A375 (cell line): ENCODE results near the gene PLOD2. TPM values are rescaled to one million over a fixed set of nuclear protein-coding genes. Genes with fewer than 3 reads are reported as not detected.

Experiments
- total RNA-seq: library from RNA; depleted of rRNA; stranded (reverse); fragments of >200 nt; shearing (Covaris generic); gene quantifications from 2 replicates; pipeline ENCODE4 v1.2.3, GENCODE V29; 2014; rRNA removed

Gene PLOD2
- 31.4 and 38.4 TPM in 2 replicates for total RNA-seq

GRCh38 chr3:146160964-146161662 lies at the start of gene PLOD2:
Gene PLOD2, minus strand, starts transcription at chr3:146161184. Its CDS starts 195 bp downstream, at chr3:146160989.

Other genes with a start within 250 kb of the PLOD2 start
- gene PLSCR4, start 89.9 kb upstream of the PLOD2 start, total RNA-seq = 0.75 and 1.0 TPM in 2 replicates